ENCODE data around the gene CDH4.

Gene CDH4

DNA sequence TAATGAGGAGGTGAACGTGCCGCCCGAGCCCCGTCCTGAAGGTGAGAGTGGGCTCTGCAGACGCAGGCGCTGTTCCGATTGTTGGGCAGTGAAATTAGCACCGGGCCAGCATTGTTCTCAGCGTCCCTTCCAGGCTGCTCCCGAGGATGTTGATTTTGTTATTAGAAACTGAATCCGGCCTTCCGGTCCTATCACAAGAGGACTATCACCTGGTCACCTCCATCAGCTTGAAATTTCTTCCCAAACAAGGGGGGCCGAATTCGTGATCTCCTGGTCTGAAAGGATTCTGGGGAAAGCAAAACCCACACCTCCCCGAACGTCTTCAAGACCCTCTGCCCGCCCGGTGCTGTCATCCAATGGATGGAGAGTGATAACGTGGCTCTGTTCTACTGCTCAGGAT, 627.6 kb downstream of the CDH4 start:
- no peak for DNase-seq

DNA sequence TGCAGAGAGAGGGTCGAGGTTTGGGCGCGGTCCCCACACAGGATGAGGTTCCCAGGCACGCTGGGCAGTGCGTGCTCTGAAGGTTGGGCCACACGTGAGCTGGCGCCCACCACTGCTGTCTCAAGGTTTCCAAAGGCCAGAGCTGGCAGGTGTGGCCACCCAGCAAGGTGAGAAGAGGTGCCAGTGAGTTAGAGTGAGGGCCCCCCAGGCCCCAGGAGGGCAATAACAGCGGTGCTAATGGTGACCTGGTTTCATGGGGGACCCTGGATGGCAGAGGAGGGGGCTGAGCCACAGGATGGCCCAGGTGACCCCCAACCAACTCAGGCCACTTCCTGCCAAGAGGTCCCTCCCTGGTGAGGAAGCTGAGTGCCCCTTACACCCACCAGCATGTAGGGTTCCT, 628.6 kb downstream of the CDH4 start:
- DNase-seq, result no peak

DNA sequence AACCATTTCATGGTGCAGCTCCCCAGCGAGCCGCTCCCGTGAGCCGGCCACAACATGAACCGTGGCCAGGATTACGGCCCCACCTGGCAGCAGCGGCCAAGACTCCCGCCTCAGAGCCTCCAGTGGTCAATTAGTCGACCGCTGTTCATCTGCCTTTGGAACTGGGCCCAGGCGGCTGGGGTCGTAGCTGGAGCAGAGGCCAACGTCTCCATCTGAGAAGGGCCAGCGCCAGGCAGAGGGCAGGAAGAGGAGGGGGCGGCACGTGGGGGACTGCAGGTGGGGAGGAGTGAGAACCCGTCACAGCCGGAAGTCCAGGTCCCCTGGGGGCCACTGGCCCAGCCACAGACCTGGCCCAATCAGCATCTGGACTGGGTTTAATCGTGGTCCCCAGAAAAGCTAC, 629.4 kb downstream of the CDH4 start:
- no peak for DNase-seq

DNA sequence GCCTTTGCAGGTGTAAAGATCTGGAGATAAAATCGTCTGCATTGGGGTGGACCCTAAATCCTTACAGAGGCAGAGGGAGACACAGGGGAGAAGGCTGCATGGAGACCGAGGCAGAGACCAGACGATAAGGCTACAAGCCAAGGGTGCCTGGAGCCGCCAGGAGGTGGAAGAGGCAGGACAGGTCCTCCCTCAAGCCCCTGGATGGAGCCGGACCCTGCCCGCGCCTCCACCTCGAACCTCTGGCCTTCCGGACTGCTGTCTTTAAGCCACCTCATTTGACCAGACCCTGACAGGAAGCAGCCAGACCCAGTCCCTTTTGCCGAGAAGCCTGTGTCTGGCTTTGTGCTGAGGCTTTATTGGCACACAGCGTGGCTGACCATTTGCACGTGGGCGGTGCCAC, 629.8 kb downstream of the CDH4 start:
- DNase-seq, result no peak

DNA sequence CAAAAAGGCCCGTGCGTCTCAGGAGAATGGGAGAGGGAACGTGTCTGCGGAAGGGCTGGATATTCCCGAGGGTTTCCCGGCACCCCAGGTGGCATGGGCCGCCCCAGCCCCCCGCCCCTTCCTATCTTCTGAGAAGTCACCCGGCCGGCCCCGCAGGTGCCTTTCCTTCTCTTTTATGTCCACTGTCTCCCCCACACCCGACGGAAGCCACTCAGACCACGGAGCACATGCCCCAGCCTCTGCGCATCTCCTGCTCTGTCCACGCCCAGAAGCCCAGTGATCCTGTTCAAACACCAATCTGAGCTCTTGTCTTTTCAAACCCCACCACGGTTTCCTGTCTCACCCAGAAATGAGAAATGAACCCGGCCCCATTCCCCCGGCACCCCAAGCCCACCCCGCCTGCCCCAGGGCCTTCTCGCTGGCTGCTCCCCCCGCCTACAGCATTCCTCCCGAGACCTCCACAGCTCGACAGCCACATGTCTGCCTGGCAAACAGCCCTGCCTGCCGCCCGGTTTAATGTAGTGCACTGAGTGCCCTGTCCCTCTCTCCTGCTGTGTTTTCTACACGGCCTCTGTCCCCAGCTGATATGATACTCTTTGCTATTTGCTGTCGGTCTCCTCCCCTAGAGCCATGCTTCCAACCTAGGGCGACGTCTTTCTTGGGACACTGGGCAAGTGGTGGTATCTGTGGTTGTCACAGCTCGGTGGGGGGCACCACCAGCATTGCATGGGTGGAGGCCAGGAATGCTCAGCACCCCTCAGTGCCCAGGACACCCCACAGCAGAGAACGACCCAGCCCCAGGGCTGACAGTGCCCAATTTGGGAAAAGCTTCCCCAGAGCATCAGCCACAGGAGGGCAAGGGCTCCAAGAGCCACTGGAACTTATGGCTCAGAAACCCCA, 630.9 kb downstream of the CDH4 start:
- no peak for DNase-seq

DNA sequence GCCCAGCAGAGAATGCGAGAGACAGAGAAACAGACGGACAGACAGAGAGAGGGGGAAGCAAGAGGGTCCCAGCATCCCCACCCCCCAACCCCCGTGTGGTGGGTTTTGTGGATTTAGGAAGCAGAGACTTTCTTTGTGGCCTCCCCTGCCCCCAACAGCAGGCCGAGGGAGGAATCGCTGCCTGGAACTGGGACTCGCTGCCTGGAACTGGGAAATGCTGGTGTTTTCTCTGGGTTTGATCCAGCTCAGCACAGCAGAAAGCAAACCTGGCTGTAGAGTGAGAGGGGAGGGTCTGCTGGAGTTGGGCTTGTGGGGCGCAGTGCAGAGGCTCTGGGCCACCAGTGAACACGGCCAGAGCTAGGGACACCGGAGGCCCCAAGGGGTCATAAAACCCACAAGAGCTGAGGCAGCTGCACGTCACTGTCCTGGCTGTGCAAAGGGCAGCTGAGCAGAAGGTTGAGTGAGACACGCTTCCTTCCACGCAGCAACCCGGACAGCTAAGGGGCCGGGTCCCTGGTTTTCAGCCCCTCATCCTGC, 631.9 kb downstream of the CDH4 start:
- DNase-seq, result no peak

DNA sequence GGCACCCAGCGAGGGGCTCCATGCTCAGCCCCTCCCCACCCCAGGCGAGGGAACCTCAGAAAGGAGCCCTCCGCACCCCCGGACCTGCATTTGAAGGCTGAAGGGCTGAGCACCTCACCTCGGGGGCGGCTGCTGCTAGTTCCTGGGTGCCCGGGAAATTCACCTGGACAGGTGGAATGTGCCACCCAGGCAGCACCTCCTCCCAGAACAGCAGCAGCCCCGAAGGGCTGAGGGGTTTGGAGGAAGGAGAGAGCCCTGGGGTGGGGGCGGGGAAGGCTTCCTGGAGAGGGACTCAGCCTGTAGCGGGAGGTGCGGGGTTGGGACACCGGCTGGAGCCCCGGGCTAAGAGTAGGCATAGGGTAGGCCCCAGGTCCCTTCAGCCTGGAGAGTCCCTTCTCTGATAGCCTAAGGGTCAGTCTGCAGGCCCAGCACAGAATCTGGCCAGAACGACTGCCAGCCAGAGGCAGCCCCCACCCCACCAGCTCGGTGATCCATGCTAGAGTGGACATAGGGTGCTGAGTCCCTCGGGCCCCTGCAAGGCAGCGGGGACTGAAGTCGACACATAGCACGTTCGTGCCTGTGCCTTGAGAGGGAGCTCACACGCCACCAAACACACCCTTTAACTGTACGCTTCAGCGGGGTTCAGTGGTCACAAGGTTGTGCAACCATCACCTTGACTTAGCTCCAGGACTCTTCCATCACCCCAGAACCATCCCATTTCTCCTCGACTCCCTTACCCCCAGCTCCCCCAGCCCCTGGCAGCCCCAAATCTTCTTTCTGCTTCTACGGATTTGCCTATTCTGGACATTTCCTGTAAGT, 632.7 kb downstream of the CDH4 start:
- DNase-seq, result no peak

DNA sequence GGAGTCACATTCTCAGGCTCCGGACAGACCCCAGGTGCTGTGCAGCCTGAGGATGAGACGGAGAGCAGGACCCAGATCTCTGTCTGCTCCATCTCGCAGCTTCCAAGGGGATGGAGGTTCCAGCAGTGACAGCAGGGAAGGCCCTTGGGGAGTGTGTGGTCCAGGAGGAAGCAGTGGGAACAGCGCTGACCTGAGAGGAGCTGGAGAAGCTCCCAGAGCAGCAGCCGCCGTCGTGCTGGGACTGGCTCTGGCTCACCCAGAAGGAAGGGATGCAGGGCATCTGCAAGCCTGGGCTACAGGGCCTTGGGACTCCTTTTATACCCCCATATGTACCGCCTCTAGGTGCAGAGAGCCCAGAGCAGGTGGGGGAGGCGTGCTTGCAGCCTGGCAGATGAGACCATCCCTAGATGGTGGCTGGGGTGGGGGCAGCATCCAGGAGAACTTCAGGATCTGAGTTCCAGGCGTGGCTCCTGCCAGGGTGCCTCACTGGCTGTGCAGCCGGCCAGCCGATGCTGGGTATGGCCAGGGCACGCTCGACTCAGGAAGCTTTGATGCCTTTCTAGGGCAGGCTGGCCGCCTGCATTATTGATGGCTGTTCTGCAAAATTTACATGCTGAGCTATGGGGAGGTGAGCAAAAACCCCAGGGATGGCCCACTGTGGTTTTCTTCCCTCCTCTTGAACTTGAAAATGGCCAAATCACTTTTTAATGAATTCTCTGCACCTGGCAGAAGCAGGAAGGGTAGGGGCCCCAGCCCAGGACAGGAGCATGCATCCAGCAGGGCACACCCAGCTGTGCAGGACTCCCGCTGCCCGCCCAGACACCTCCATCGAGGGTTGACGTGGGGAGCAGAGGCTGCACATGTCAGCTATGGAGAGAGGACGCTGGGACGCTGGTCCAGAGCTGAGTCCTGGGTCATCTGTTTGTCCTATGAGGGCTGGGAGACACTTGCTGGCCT, 634.0 kb downstream of the CDH4 start:
- no peak for DNase-seq

DNA sequence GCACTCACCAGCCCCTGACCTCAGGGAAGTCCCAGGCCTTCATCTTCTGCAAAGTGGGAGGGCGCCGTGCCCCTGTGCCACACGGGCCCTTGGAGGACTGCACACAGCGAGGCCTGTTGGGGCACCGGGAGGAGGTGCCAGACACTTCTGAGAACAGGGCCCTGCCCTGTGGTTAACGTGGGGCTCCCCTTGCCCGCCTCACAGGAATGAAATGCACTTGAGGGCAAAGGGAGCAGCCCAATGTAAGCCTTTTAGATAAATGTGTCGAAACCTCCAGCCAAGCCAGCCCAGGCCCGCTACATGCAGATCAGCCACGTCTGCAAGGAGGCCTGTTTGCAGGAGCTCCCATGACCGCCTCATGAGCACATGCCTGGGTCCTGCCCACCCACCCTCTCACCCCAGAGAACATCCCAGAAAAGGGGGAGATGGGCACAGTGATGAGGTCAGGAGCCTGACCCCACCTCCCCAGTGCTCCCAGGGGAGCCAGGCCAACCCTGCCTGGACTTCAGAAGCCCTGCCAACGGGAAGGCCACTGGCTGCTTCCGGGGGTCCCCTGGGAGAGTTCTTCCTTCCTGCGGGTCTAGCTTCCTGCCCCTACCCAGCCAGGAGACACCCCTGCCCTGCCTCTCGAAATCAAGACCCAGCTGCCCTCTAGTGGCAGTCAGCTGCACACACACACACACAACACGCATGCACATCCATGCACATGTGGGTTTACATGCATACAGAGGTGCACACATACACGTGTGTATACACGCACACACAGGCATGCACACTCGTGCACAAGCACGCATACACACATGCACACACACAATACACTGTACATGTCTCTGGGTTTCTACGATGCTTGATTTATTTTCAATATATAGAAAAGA, 634.9 kb downstream of the CDH4 start:
- no peak for DNase-seq

DNA sequence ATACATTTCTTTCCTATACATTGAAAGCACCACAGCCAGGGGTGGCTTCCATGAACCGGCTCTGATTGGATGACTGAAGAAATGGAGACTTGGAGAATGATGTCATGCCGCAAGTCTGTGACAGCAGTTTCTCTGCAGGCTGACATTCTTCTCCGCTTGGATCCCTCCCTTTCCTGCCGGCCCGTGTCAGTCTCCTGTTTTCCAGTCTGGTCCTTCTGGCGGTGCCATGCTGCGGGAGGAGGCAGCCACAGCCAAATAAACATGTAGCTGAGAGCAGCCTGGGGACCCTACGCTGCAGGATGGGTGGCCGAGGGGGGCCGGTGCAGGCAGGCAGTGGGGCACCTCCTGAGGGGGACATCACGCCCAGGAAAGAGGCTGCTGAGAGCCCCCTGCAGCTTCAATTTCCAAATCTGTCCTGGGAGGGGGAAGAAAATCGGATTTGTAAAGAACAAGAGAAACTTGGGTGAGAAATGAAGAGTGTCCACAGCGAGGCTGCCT, 635.6 kb downstream of the CDH4 start:
- no peak for DNase-seq

DNA sequence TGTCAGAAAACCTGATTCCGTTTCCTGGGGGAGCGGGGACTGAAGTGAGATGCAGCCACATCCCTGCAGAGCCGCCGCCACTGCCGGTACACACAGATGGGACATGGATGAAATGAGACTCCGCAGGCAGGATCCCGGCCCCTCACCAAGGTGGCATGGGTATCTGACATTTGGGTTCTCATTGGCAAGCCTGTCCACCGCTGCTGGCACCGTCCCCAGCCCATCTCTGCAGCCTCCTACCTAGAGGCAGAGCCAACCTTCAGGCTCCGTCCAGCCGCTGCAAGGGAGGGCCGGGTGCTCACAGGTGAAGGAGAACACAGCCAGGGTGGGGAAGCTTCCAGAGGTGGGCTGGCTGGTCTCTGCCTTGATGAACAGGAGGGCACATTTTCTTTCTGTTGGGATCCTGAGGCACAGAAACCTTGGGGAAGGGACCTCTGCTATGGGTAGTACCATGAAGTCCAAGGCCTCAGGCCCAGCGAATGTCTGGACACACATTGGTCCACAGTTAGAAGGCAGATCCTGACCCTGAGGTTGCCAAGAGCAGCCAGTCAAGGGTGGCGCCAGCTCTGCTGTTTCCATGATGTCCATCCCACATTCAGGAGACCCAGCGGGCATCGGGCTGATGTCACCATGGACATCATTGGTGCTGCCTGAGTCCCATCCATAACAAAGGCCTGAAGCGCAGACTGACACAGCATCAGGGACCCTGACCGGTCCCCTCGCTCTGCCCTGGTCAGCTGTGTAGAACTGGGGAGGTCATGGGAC, 636.2 kb downstream of the CDH4 start:
- no peak for DNase-seq

DNA sequence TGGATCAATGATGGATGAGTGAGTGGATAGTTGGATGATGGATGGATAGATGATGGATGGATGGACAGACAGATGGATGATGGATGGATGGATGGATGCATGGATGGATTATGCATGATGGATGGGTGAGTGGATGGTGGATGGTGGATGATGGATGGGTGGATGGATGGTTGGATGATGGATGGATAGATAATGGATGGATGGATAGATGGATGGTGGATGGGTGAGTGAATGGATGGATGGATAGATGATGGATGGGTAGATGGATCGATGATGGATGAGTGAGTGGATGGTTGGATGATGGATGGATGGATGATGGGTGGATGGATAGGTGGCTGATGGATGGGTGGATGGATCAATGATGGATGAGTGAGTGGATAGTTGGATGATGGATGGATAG, 637.6 kb downstream of the CDH4 start:
- no peak for DNase-seq

DNA sequence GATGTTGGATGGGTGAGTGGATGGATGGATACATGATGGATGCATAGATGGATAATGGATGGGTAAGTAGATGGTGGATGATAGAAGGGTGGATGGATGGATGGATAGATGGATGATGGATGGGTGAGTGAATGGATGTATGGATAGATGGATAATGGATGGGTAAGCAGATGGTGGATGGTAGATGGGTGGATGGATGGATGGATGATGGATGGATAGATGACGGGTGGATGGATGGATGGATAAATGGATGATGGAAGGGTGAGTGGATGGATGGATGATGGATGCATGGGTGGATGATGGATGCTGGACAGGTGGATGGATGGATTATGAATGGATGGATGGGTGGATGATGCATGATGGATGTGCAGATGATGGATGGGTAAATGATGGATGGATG, 638.1 kb downstream of the CDH4 start:
- no peak for DNase-seq

DNA sequence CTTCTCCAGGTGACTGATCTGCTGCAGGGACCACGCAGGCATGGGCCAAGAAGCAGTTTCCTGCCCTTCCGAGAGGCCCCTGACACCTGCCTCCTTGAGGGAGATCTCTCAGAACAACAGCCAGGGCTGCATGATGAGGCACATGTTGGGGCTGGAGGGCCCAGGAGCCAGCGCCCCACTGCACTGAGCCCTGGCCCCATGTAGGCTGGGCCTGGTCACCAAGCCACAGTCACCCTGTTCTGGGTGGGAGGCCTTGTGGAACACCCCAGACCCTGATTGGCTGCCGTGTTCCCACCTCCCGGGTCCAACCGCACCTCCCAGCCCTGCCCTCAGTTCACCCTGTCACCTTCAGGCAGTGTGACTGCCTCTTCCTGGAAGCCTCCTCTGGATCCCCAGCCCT, 639.4 kb downstream of the CDH4 start:
- no peak for DNase-seq

DNA sequence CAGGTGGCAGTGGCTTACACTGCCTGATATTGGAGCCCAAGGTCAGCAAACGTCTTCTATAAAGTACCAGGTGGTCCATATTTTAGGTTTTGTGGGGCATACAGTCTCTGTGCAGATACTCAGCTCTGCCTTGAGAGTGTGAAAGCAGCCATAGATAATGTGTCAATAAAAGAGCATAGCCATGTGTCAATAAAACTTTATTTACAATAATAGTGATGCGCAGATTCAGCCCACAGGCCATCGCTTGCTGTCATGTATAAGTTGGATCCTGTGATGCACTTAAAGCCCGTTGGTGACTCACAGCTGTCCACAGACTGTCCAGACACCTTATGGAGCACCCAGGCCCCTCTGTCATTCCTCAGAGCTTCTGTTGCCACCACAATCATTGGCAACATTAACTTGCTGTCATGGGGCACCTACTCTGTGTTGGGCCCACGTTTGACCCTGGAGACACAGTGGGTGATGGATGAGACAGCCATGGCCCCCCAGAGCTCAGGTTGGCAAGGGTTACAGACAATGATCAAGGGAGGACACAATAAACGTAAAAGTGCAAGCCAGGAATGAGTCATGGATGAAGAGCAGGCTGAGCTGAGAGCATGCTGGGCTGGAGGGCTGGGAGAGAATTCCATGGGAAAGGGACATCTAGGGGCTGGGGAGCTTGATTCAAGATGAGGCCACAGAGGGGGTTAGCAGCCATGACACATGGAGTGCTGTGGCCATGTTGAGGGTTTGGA, 640.0 kb downstream of the CDH4 start:
- DNase-seq, result no peak

DNA sequence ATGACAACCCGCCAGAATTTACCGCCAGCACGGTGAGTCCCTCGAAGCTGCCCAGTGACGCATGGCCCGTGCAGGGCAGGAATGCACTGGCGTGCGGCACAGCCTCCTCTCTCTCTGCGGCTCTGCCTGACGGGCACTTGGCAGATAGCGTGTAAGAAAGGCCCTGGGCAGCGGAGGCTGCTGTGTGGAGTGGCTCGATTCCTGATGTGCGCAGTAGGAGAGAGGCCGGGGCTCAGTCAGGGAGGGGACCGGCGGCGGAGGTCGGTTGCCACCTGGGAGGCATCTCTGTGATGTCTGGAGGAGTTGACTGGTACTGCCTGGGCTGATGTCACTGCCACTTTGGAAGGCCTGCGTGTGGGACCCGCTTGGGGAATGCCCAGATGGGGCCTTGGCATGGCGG, 643.0 kb downstream of the CDH4 start:
- DNase-seq, result no peak

DNA sequence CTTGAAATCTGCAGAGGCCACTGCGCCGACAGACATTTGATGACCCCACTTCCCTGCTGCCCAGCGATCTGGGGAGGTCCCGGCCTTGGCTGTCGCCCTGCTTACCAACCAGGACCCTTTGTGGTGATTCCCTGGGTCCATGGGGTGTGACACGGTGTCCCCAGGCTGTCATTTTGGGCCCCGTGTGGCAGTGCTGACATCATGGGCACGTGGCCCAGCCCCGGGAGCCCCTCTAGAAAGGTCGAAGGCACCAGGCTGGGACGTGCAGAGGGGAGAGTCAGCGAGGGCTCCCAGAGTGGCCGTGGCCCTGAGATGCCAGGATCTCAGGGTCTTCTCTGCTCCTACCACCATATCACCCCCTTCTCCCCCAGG, 643.6 kb downstream of the CDH4 start:
- no peak for DNase-seq

DNA sequence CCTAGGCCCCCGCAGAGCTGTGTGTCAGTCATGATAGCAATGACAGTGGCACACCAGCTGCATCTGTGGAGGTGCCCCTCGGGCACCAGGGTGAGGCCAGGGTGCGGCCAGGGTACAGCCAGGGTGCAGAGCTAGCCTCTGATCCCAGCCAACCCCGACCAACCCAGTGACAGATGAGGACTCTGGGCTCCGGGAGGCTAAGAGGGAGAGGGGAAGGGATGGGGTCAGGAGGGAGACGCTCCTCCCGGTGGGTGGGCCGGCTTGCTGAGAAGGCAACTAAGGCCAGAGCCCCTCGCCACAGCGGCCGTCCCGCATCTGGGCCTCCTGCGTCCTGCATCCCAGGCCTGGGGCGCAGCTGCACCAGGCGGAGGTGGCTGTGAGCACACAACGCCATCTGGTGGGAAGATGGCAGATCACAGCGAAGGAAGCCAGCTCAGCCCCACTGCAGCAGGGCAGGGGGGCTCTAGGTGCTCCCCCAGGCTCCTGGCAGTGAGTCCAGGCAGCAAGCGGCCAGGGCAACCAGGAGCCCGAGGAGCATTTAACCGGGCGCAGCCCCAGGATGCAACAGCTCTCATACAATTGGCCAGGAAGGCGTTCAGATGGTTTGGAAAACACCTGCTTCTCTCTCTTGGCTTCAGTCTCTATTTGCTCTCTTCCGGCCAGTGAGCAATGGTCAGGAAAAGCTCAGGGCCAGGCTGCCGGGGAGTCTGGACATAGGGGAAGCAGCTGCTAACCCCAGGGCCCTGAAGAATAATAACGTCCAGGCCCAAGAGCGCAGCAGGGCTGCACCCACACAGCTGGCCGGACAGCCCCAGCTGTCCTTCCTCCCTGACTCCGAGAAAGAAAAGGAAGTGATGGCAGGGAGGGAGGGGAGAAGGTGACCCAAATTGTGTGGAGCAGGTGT, 644.2 kb downstream of the CDH4 start:
- DNase-seq, result peak; percentile 11

Measured in NCI-H2029 (cell line).